Vagina (tissue), 2 donors: ENCODE data around the gene PDZD7.

ENCODE experiments used
- POLR2AphosphoS5 ChIP-seq, 2 donors: sonication (generic); formaldehyde crosslinking; IDR thresholded peaks; one replicate each; pipeline ENCODE4 v1.9.0; 2017; ENCODE audit warnings: antibody characterized with exemption in 2 of 2, mild to moderate bottlenecking in 2 of 2, low read depth in 1 of 2; ENCODE audit not compliant: insufficient read depth in 1 of 2
- TF ChIP-seq, protein P1 (sequence below), 3 experiments: fragments of 450-650 bp in 2 of 3; fragments of 200-600 bp in 1 of 3; sonication (generic) in 1 of 3; IDR thresholded peaks; one replicate each; pipeline ENCODE4 v1.5.1; 2017 to 2019; ENCODE audit warnings: antibody characterized with exemption in 3 of 3, mild to moderate bottlenecking in 2 of 3, moderate library complexity in 2 of 3

- TF ChIP-seq, protein P1, sequence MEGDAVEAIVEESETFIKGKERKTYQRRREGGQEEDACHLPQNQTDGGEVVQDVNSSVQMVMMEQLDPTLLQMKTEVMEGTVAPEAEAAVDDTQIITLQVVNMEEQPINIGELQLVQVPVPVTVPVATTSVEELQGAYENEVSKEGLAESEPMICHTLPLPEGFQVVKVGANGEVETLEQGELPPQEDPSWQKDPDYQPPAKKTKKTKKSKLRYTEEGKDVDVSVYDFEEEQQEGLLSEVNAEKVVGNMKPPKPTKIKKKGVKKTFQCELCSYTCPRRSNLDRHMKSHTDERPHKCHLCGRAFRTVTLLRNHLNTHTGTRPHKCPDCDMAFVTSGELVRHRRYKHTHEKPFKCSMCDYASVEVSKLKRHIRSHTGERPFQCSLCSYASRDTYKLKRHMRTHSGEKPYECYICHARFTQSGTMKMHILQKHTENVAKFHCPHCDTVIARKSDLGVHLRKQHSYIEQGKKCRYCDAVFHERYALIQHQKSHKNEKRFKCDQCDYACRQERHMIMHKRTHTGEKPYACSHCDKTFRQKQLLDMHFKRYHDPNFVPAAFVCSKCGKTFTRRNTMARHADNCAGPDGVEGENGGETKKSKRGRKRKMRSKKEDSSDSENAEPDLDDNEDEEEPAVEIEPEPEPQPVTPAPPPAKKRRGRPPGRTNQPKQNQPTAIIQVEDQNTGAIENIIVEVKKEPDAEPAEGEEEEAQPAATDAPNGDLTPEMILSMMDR (IDR thresholded peaks at IDR 0.05) = no peak
- TF ChIP-seq POLR2AphosphoS5 (IDR thresholded peaks at IDR 0.05; ENCODE audit: insufficient read depth in 1 of 2, low read depth in 1 of 2) = no peak
Observed at GRCh38 chr10:101020427-101021075, 10.4 kb downstream of the PDZD7 start.
